GM21528 (cell line): Measurements from ENCODE around the gene LMO7.

Source experiments
- ATAC-seq: cut with Tn5 transposase; IDR thresholded peaks from one replicate; pipeline ENCODE4 v1.9.1; 2021; ENCODE audit warnings: mild to moderate bottlenecking, moderate library complexity; ENCODE audit not compliant: unreplicated experiment, low FRiP score

Gene LMO7

GRCh38 chr13:75796825-75797224 is 160.7 kb downstream of the LMO7 start:
- ATAC-seq = no peak

DNA sequence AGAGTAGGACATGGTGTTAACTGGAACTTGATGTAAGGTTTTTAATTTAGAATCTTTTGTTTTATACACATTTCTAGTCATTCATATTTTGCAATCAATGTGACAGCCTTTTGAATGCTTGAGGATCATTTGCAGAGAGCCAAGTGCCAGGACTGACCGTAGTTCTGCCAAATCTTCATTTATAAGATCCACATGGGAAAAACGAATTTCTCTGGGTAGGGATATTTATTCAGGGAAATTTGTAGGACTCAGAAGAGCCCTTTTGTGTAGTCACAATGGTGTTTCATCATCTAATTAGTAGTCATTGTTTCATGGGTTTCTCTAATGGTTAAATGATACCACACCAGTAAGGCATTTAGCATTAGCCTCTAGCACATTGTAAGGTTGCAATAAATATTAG is 161.1 kb downstream of the LMO7 start:
- no peak for ATAC-seq

- ATAC-seq = no peak
Measured at GRCh38 chr13:75797719-75798118, 161.6 kb downstream of the LMO7 start.

- no peak for ATAC-seq
Measured at GRCh38 chr13:75798353-75799255, 162.5 kb downstream of the LMO7 start.

DNA sequence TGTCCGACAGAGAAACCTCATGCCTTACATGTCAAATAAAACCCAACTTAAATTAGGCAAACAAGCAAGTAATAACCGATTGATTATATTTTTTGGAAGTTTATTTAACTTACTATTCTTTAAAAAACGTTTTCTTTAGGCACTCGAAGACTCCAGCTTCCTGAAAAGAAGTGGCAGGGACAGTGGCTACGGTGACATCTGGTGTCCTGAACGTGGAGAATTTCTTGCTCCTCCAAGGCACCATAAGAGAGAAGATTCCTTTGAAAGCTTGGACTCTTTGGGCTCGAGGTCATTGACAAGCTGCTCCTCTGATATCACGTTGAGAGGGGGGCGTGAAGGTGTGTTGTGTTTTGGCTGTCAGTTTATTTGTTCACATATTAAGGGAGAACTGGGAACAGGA is 164.4 kb downstream of the LMO7 start:
- ATAC-seq = no peak

- ATAC-seq = no peak
Measured at GRCh38 chr13:75801388-75801945, 165.3 kb downstream of the LMO7 start.

GRCh38 chr13:75802161-75802560 is 166.0 kb downstream of the LMO7 start:
- ATAC-seq = no peak

DNA sequence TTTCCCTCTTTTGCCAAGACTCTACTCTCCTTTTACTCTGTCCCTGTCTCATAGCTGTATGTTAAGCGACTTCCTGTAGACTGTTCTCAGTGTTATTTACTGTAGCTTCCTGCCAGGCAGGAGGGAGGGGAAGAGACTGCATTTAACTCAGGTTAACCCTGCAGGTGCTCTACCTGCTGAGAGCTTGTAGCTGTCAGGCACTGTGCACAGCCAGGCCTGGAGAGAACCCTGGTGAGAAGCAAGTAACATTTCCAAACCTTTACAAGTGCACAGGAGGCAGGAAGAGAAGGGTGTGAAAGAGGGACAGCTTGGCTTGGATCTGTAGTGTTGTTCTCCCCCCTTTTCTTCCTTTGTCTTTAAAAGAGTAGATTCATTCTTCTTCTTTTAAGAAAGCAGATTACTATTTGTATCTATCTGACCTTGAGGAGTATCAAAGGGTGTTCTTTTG is 167.1 kb downstream of the LMO7 start:
- ATAC-seq = no peak

GRCh38 chr13:75804054-75804453 is 167.9 kb downstream of the LMO7 start:
- no peak for ATAC-seq

GRCh38 chr13:75804605-75805004 is 168.5 kb downstream of the LMO7 start:
- ATAC-seq = no peak

- no peak for ATAC-seq
Measured at GRCh38 chr13:75806117-75806516, 170.0 kb downstream of the LMO7 start.

DNA sequence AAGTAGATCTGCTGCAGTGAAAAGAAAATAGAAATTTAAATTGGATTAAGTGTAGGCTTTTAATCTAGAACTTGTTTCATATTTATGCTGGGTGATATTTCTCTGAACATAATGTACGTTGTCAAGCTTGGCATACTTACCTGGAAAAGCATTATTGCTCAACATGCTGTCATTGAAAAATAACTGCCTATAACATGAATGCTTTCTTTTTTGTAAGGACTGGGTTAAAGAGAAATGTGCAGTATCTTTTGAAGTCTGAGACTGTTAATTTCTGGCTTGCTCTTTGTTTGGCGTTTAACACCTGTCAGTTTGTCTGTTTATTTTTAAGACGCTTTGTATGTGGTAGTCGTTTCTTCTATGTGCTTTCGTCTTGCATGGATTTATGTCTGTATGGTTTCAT is 175.2 kb downstream of the LMO7 start:
- ATAC-seq = no peak

DNA sequence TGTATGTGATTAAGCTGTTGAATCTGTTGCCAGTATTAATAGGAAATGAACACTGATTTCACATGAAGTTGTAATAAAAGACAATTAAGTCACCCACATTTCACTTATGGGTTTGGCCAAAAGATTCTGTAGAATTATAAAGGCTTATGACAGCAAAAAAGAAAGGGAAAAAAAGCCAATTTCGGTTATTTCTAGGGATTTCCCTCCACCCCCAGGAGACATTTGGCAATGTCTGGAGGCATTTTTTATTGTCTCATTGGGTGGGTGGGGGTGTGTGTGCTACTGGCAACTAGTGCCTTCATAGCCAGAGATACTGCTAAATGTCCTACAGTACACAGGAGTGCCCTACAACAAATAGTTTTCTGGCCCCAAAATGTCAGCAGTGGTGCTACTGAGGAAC is 175.7 kb downstream of the LMO7 start:
- no peak for ATAC-seq

GRCh38 chr13:75812751-75813181 is 176.6 kb downstream of the LMO7 start:
- ATAC-seq = no peak

DNA sequence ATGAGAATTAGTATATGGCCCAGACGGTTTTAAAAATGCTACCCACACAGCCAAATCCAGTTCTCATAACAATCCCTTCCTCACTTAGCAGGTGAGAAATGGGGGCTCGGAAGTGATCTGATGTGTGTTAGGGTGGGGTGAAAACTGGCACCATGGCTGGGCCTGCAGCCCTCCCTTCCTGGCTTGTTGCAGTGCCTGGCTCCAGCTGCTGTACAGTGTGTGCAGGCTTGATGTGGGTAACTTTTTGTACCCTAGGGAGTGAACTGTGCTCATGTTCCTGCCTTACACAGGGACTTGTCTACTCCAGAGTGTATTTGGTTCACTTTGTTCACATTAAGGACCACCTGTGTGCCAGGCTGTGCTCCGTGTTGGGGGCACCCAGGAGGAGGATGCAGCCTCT is 177.2 kb downstream of the LMO7 start:
- no peak for ATAC-seq

DNA sequence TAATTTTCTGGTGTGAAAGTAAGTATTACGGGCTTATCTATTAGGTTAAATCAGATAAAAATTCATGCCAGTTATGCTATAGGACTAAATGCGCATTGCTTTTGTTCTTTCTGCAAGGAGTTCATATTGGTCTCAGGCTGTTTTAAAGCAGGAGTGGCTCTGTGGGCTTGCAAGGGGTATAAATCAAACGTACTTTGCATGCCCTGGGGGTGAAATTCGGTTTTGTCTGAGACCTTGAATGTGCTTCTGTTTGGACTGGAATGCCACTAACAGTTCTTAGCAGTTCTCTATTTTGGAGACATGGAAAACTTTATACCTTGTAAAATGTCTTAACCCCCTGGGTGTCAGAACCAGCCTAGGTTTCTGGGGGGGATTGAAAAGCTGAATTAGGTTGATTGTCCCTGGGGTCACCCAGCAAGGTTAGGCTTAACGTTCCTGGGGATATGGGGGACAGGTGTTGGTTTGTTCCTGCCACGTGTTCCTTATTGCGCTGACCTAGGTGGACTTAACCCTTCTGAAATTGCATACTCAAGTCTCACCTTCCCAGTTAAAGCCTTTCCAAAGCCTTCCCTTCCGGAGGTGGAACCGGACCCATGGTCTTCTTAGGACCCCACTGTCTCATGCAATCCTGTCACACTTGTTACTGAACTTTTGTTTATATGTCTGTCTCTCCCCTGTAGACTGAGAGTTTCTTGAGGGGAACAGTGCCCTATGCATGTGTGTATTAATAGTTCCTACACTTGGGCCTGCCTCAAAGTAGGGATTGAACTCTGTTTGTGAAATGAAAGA is 182.2 kb downstream of the LMO7 start:
- no peak for ATAC-seq

GRCh38 chr13:75818968-75819225 is 182.8 kb downstream of the LMO7 start:
- ATAC-seq = no peak

DNA sequence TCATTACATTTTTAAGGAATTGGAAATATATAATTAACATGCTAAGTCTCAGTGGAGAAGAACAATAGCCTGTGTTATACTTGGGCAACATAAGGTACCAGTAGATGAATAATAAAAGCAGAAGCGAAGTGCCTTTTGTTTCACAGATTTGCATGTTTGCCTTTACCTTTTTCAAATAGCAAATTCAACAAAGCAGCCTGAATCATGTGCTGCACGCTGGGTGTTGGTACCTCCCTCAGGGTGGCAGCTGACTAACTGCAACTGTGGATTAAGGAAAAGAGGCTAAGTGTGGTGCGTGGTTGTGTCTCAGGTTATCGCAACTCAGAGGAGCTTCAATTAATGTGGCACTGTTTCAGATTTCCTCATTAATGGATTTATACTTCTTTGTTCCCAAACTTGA is 189.0 kb downstream of the LMO7 start:
- no peak for ATAC-seq

- no peak for ATAC-seq
Measured at GRCh38 chr13:75825594-75825993, 189.5 kb downstream of the LMO7 start.

DNA sequence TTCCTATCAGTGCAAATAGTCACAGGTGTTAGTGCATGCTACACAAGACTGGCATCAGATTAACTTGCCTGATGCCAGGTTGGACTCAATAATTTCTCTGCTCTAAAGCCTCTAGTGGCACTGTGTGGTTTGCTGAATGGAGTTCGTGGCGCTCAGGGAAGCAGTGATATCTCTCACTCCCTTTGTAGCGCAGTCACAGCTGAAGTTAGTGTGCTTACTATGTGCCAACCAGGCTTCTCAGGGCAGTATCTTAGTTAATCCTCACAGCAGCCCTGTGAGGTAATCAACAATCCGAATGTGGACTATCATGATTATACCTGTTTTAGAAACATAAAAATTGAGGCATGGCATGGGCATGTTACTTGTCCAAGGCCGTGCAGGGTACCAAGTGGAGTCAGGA is 190.3 kb downstream of the LMO7 start:
- no peak for ATAC-seq

- no peak for ATAC-seq
Measured at GRCh38 chr13:75829830-75830229, 193.7 kb downstream of the LMO7 start.

DNA sequence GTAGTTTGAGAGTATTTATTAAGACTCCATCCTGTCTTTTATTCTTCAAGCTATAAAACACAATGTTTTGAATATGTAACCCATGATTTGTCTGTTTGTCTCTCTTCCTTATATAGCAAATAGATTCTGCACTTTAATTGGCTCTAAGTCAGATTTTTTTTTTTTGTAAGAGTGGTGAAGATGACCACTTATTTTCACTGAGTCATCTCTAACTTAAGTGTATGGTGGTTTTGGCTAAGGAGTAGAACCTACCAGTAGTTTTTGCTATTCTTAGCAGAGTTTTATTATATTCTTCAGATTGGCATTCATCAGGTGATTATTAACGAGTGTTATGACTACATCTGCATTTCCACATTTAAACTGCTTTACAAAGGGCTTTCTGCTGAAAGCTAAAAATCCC is 194.7 kb downstream of the LMO7 start:
- ATAC-seq = no peak
